Fibroblast of mammary gland (primary cell): ENCODE measurements around the gene CCNL1.
A peak's percentile ranks its signal among the peaks of the same experiment; 100 is the strongest.

Experiments used
- DNase-seq: peaks from one replicate; pipeline ENCODE4 v3.0.0-alpha.2; 2010; ENCODE audit warnings: low read depth
- H3K4me3 ChIP-seq: 2 replicates; pipeline ENCODE4 v1.5.1; 2011; ENCODE audit warnings: low read depth, mild to moderate bottlenecking, low read length, moderate library complexity; ENCODE audit not compliant: control insufficient read depth
- CTCF ChIP-seq: conservative IDR thresholded peaks from 2 replicates; pipeline ENCODE4 v1.5.1; 2011; ENCODE audit warnings: low read depth, low read length, inconsistent platforms; ENCODE audit not compliant: control insufficient read depth, insufficient read depth

CCNL1 gene

GRCh38 chr3:157117206-157117605 is 42.7 kb downstream of the CCNL1 start:
- DNase-seq: no peak
- H3K4me3 ChIP-seq: no peak overlapping the region
- no peak for TF ChIP-seq CTCF

- H3K4me3 ChIP-seq: no peak overlapping the region
- no peak for DNase-seq
- no peak for TF ChIP-seq CTCF
Observed at GRCh38 chr3:157116017-157116416, 43.9 kb downstream of the CCNL1 start.

DNA sequence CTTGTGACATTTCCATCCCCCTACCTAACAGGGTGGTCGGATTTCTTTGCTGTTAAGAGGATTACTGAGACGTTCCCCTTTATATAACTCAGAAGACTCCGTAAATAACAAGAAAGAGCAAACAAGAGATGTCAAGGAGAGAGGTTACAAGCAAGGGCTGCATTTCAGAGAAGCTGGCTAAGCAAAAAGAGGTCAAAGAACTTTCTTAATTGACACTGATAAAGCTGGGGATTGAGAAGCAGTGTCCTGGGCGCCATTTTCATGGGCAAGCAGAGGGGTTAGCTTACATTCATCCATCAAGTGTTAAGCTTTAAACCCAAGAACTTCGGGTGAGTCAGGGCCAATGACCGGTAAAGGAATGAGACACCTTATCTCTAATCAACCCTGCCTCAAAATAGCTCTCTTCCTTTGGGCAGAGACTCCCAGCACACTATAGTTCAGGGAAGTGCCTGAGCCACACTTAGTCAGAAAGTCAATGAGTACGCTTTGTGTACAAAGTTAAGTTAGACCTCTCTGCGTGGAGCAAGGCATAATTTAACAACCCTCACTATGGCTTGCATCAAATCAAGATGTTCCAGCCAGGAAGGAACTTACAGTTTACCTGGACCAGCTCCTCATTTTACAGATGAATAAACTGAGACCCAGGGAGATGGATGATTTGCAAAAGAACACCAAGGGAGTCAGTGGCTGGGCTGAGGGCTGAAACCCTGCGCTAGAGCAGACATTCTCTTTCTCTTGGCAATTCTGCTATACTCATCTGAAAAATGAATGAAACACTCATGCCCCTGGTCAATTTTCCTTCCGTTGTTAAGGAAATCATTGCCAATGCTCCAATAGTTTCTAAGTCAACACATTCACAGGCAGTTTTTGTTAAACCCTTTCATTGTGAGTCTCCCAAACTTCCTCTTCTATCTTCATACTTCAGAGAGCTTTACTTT is 44.6 kb downstream of the CCNL1 start:
- DNase-seq: no peak
- H3K4me3 ChIP-seq: no peak overlapping the region
- no peak for TF ChIP-seq CTCF

- no peak for DNase-seq
- no peak overlapping the region for H3K4me3 ChIP-seq
- TF ChIP-seq CTCF: peak; percentile 12
Observed at GRCh38 chr3:157113832-157114505, 46.0 kb downstream of the CCNL1 start.

- DNase-seq: no peak
- H3K4me3 ChIP-seq: no peak overlapping the region
- no peak for TF ChIP-seq CTCF
Observed at GRCh38 chr3:157112536-157112935, 47.4 kb downstream of the CCNL1 start.

- no peak for TF ChIP-seq CTCF
- no peak for DNase-seq
- H3K4me3 ChIP-seq: no peak overlapping the region
Observed at GRCh38 chr3:157111518-157111917, 48.4 kb downstream of the CCNL1 start.
